GM23338 (cell line): ENCODE data around the gene KDM7A. TPM values are rescaled to one million over a fixed set of nuclear protein-coding genes. Genes with fewer than 3 reads are reported as not detected.

ENCODE experiments used
- ATAC-seq: fragments of 200-7000 bp; cut with Tn5 transposase; 3 replicates; pipeline ENCODE4 v1.9.1; 2020
- DNase-seq: peaks from one replicate; pipeline ENCODE4 v3.0.0-alpha.2; 2015; ENCODE audit warnings: low spot score
- H2AFZ ChIP-seq: fragments of 200-600 bp; sonication (generic); 2 replicates; pipeline ENCODE4 v1.8.0; 2016; ENCODE audit warnings: antibody characterized with exemption, mild to moderate bottlenecking, moderate library complexity
- H3F3A ChIP-seq: fragments of 200-600 bp; sonication (generic); replicated peaks from 2 replicates; pipeline ENCODE4 v1.8.0; 2017; ENCODE audit warnings: antibody characterized with exemption, mixed run types, low read depth
- H3K27ac ChIP-seq: fragments of 200-600 bp; sonication (generic); 2 replicates; pipeline ENCODE4 v1.6.1; 2016; ENCODE audit warnings: low read depth
- H3K27me3 ChIP-seq: fragments of 200-600 bp; sonication (generic); 2 replicates; pipeline ENCODE4 v1.8.0; 2016; ENCODE audit warnings: mild to moderate bottlenecking, mixed run types, moderate library complexity; ENCODE audit not compliant: insufficient read depth
- H3K36me3 ChIP-seq: fragments of 200-600 bp; sonication (generic); 2 replicates; pipeline ENCODE4 v1.8.0; 2016; ENCODE audit warnings: mild to moderate bottlenecking; ENCODE audit not compliant: insufficient read depth
- H3K4me1 ChIP-seq: fragments of 200-600 bp; sonication (generic); 2 replicates; pipeline ENCODE4 v1.8.0; 2016; ENCODE audit warnings: mild to moderate bottlenecking, moderate library complexity; ENCODE audit not compliant: insufficient read depth
- H3K4me2 ChIP-seq: fragments of 200-600 bp; sonication (generic); 2 replicates; pipeline ENCODE4 v1.7.1; 2017; ENCODE audit warnings: mixed run types
- H3K4me3 ChIP-seq: fragments of 200-600 bp; sonication (generic); 2 replicates; pipeline ENCODE4 v1.6.1; 2016; ENCODE audit warnings: mixed run types
- H3K79me2 ChIP-seq: fragments of 200-600 bp; sonication (generic); replicated peaks from 2 replicates; pipeline ENCODE4 v1.8.0; 2017; ENCODE audit warnings: mild to moderate bottlenecking; ENCODE audit not compliant: insufficient read depth
- H3K9me2 ChIP-seq: fragments of 200-600 bp; sonication (generic); 2 replicates; pipeline ENCODE4 v1.8.0; 2017; ENCODE audit not compliant: insufficient read depth
- H4K20me1 ChIP-seq: fragments of 200-600 bp; sonication (generic); replicated peaks from 2 replicates; pipeline ENCODE4 v1.8.0; 2017; ENCODE audit warnings: mild to moderate bottlenecking; ENCODE audit not compliant: insufficient read depth
- H3K27ac Mint-ChIP-seq: 2 replicates; pipeline ENCODE4 v1.8.0; 2020; ENCODE audit warnings: inconsistent platforms, mild to moderate bottlenecking, moderate library complexity, mixed read lengths
- H3K27me3 Mint-ChIP-seq: 3 replicates; pipeline ENCODE4 v1.8.0; 2022; ENCODE audit warnings: low read depth, mild to moderate bottlenecking, moderate library complexity, mixed read lengths, inconsistent platforms; ENCODE audit not compliant: insufficient read depth, poor library complexity
- H3K36me3 Mint-ChIP-seq: 3 replicates; pipeline ENCODE4 v1.8.0; 2021; ENCODE audit warnings: low read depth, mild to moderate bottlenecking, inconsistent platforms, moderate library complexity, mixed read lengths
- H3K4me1 Mint-ChIP-seq: 3 replicates; pipeline ENCODE4 v1.8.0; 2020; ENCODE audit warnings: mild to moderate bottlenecking, inconsistent platforms, mixed read lengths
- H3K4me3 Mint-ChIP-seq: 3 replicates; pipeline ENCODE4 v1.8.0; 2021; ENCODE audit warnings: moderate library complexity, mild to moderate bottlenecking, inconsistent platforms, mixed read lengths
- H3K9me3 Mint-ChIP-seq: 3 replicates; pipeline ENCODE4 v1.8.0; 2020; ENCODE audit warnings: moderate library complexity, mild to moderate bottlenecking, inconsistent platforms, mixed read lengths
- CREB1 ChIP-seq: fragments of 250-450 bp; sonication (Bioruptor Pico); IDR thresholded peaks from 2 replicates; pipeline ENCODE4 v1.5.0; 2020; ENCODE audit warnings: low read depth, mild to moderate bottlenecking, moderate library complexity
- CTCF ChIP-seq, 2 experiments: fragments of 200-600 bp in 1 of 2; sonication (generic) in 1 of 2; conservative IDR thresholded peaks; 2 replicates each; pipeline versions ENCODE4 v1.5.1 to v1.6.1; 2016 to 2017; ENCODE audit warnings: antibody characterized with exemption in 2 of 2, low read depth in 2 of 2, mild to moderate bottlenecking in 2 of 2, moderate library complexity in 1 of 2
- EZH2 ChIP-seq: fragments of 200-600 bp; sonication (generic); IDR thresholded peaks from one replicate; pipeline ENCODE4 v1.8.0; 2017; ENCODE audit warnings: antibody characterized with exemption, mild to moderate bottlenecking, low read depth; ENCODE audit not compliant: unreplicated experiment
- EZH2phosphoT487 ChIP-seq: fragments of 200-600 bp; sonication (generic); IDR thresholded peaks from one replicate; pipeline ENCODE4 v1.8.1; 2018; ENCODE audit warnings: antibody characterized with exemption; ENCODE audit not compliant: unreplicated experiment
- JUNB ChIP-seq: IDR thresholded peaks from one replicate; pipeline ENCODE4 v1.6.1; 2016; ENCODE audit warnings: antibody characterized with exemption; ENCODE audit not compliant: unreplicated experiment
- NANOG ChIP-seq: IDR thresholded peaks from 2 replicates; pipeline ENCODE4 v1.6.1; 2016; ENCODE audit warnings: antibody characterized with exemption, borderline replicate concordance
- POLR2AphosphoS5 ChIP-seq: IDR thresholded peaks from 2 replicates; pipeline ENCODE4 v1.6.1; 2016; ENCODE audit warnings: antibody characterized with exemption, low read depth
- STAT1 ChIP-seq: IDR thresholded peaks from one replicate; pipeline ENCODE4 v1.6.1; 2016; ENCODE audit warnings: antibody characterized with exemption; ENCODE audit not compliant: unreplicated experiment
- ZNF114 ChIP-seq: fragments of 250-450 bp; sonication (Bioruptor Pico); IDR thresholded peaks from 2 replicates; pipeline ENCODE4 v1.5.0; 2020; ENCODE audit warnings: mild to moderate bottlenecking, moderate library complexity
- ZNF331 ChIP-seq: fragments of 250-450 bp; sonication (Bioruptor Pico); IDR thresholded peaks from 2 replicates; pipeline ENCODE4 v1.5.0; 2020; ENCODE audit warnings: low read depth, mild to moderate bottlenecking, moderate library complexity
- ZNF462 ChIP-seq: fragments of 250-450 bp; sonication (Bioruptor Pico); IDR thresholded peaks from 2 replicates; pipeline ENCODE4 v1.5.0; 2020; ENCODE audit warnings: mild to moderate bottlenecking, moderate library complexity
- polyA plus RNA-seq: library from polyadenylated mRNA; unstranded; fragments of >200 nt; fragmentation: Nextera tagmentation; extraction: Ambion mirVana; gene quantifications from 2 replicates; pipeline ENCODE4 v1.2.1, GENCODE V29; 2016
- total RNA-seq: library from RNA; depleted of rRNA; stranded (reverse); fragments of >200 nt; shearing (Covaris generic); gene quantifications from 2 replicates; pipeline ENCODE4 v1.2.3, GENCODE V29; 2014
- TF ChIP-seq, protein P1 (sequence below): IDR thresholded peaks from one replicate; pipeline ENCODE4 v1.6.1; 2018; ENCODE audit warnings: antibody characterized with exemption; ENCODE audit not compliant: unreplicated experiment
- TF ChIP-seq, protein P2 (sequence below): IDR thresholded peaks from 2 replicates; pipeline ENCODE4 v1.6.1; 2016; ENCODE audit warnings: antibody characterized with exemption

Gene KDM7A
- total and polyA plus RNA-seq, 2 experiments from 2014 or later: 2.3 to 10.8 TPM

DNA sequence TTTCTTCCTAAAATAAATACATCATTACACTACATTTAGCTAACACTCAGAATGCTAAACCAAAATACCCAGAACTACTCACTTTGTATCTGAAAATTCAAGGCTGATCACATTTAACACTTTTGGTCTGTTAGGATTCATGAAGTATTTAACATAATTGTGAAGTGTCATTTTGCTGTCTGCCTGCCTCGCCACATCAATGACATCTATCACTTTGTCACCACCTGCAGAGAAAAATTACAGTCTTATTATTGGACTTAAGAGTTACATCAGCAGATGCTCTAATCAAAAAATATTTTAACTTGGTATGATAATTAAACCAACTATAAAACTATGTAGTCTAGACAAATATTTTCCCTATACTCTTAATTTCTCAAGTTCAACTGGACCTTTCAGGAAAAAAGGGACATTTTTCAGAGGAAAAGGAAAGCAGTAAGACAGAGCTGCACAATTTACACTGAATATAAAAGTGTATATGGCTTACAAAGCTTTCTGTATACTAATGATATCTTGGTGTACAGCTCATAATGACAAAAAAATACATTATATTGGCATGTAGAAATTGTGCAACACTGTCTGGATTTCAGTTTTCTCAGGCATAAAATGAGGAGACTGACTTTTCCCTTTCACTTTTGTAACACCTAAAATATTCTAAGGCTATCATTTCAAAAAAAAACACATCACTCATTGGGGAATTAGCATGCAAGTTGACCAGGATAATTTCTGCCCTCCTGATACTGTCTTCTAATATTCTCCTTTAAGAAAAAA, 49.2 kb downstream of the KDM7A start:
- H3K36me3 ChIP-seq: no peaks in the 10 kb centered on the region
- no peaks in the 10 kb centered on the region for H4K20me1 ChIP-seq
- no peaks in the 10 kb centered on the region for H3K27me3 Mint-ChIP-seq
- no peak overlapping the region for H3K4me3 Mint-ChIP-seq
- DNase-seq: no peak
- no peak overlapping the region for H3K4me2 ChIP-seq
- H3K27ac ChIP-seq: no peak overlapping the region
- ATAC-seq: no peak
- H3K9me2 ChIP-seq: no peaks in the 10 kb centered on the region
- H3K27ac Mint-ChIP-seq: no peak overlapping the region
- no peak overlapping the region for H2AFZ ChIP-seq
- TF ChIP-seq, protein P1, sequence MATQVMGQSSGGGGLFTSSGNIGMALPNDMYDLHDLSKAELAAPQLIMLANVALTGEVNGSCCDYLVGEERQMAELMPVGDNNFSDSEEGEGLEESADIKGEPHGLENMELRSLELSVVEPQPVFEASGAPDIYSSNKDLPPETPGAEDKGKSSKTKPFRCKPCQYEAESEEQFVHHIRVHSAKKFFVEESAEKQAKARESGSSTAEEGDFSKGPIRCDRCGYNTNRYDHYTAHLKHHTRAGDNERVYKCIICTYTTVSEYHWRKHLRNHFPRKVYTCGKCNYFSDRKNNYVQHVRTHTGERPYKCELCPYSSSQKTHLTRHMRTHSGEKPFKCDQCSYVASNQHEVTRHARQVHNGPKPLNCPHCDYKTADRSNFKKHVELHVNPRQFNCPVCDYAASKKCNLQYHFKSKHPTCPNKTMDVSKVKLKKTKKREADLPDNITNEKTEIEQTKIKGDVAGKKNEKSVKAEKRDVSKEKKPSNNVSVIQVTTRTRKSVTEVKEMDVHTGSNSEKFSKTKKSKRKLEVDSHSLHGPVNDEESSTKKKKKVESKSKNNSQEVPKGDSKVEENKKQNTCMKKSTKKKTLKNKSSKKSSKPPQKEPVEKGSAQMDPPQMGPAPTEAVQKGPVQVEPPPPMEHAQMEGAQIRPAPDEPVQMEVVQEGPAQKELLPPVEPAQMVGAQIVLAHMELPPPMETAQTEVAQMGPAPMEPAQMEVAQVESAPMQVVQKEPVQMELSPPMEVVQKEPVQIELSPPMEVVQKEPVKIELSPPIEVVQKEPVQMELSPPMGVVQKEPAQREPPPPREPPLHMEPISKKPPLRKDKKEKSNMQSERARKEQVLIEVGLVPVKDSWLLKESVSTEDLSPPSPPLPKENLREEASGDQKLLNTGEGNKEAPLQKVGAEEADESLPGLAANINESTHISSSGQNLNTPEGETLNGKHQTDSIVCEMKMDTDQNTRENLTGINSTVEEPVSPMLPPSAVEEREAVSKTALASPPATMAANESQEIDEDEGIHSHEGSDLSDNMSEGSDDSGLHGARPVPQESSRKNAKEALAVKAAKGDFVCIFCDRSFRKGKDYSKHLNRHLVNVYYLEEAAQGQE: no peak
- TF ChIP-seq EZH2: no peak
- no peak for TF ChIP-seq JUNB
- TF ChIP-seq, protein P2, sequence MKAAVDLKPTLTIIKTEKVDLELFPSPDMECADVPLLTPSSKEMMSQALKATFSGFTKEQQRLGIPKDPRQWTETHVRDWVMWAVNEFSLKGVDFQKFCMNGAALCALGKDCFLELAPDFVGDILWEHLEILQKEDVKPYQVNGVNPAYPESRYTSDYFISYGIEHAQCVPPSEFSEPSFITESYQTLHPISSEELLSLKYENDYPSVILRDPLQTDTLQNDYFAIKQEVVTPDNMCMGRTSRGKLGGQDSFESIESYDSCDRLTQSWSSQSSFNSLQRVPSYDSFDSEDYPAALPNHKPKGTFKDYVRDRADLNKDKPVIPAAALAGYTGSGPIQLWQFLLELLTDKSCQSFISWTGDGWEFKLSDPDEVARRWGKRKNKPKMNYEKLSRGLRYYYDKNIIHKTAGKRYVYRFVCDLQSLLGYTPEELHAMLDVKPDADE: no peak
- no peak for TF ChIP-seq EZH2phosphoT487
- no peak for TF ChIP-seq ZNF462 (CRISPR knock-in tag)
- no peak for TF ChIP-seq ZNF114 (CRISPR knock-in tag)
- TF ChIP-seq ZNF331 (CRISPR knock-in tag): no peak
- no peak for TF ChIP-seq CTCF (conservative IDR thresholded peaks at IDR 0.05; ENCODE audit: low read depth in 2 of 2)
- no peak for TF ChIP-seq STAT1
- TF ChIP-seq POLR2AphosphoS5: no peak
- no peak for TF ChIP-seq CREB1
- TF ChIP-seq NANOG: no peak
- H3K4me1 ChIP-seq: peaks cover 2% of the 10 kb centered on the region; the same call in 1 of the 2 replicates
- H3K27me3 ChIP-seq: no peaks in the 10 kb centered on the region
- H3K4me1 Mint-ChIP-seq: peaks cover 4% of the 10 kb centered on the region
- H3F3A ChIP-seq: no peaks in the 10 kb centered on the region
- peaks cover 11% of the 10 kb centered on the region for H3K36me3 Mint-ChIP-seq
- no peaks in the 10 kb centered on the region for H3K9me3 Mint-ChIP-seq
- no peaks in the 10 kb centered on the region for H3K79me2 ChIP-seq
- no peak overlapping the region for H3K4me3 ChIP-seq
